ENCODE measurements around the gene COX7B. TPM values are rescaled to one million over a fixed set of nuclear protein-coding genes. Genes with fewer than 3 reads are reported as not detected.

COX7B gene
- total RNA-seq, 1 experiment from 2014 or later, result 243 TPM

GRCh38 chrX:77924320-77924859, 25.1 kb downstream of the COX7B start:
- no peak for DNase-seq
- no peaks in the 10 kb centered on the region for H3K9me3 ChIP-seq
- ChIA-PET POLR2A (no interaction called here), CTCF (no interaction called here)
- no peak for TF ChIP-seq CTCF (IDR thresholded peaks at IDR 0.05; ENCODE audit: insufficient read depth in 1 of 2, low read depth in 1 of 2, low read length in 1 of 2, severe bottlenecking in 1 of 2, unreplicated experiment in 1 of 2)
- no peak overlapping the region for H3K4me3 ChIP-seq (ENCODE audit: low read depth, low read length)
- Mint-ChIP-seq H3K36me3 (ENCODE audit: insufficient read depth, unreplicated experiment) (no peaks in the 10 kb centered on the region), H3K4me1 (ENCODE audit: low read depth, unreplicated experiment) (no peaks in the 10 kb centered on the region), H3K27ac (ENCODE audit: unreplicated experiment) (no peak overlapping the region), H3K9me3 (ENCODE audit: unreplicated experiment) (no peaks in the 10 kb centered on the region), H3K27me3 (ENCODE audit: insufficient read depth, unreplicated experiment) (no peaks in the 10 kb centered on the region), H3K4me3 (ENCODE audit: unreplicated experiment) (no peak overlapping the region)
- no peaks in the 10 kb centered on the region for H3K4me1 ChIP-seq
- no TSS peak for BruUV-seq (replicated peaks)
- intact Hi-C loops (cut with micrococcal nuclease; ENCODE audit: unreplicated experiment), result no loop called here
- no peaks in the 10 kb centered on the region for H3K36me3 ChIP-seq (ENCODE audit: control insufficient read depth, insufficient read depth, low read length)
- no peaks in the 10 kb centered on the region for H3K27me3 ChIP-seq (replicated peaks; ENCODE audit: control insufficient read depth, insufficient read depth, low read length)

- no TSS peak for BruUV-seq (replicated peaks)
- Mint-ChIP-seq H3K9me3 (ENCODE audit: unreplicated experiment) (no peaks in the 10 kb centered on the region), H3K27me3 (ENCODE audit: insufficient read depth, unreplicated experiment) (no peaks in the 10 kb centered on the region), H3K27ac (ENCODE audit: unreplicated experiment) (no peak overlapping the region), H3K4me1 (ENCODE audit: low read depth, unreplicated experiment) (no peaks in the 10 kb centered on the region), H3K4me3 (ENCODE audit: unreplicated experiment) (no peak overlapping the region), H3K36me3 (ENCODE audit: insufficient read depth, unreplicated experiment) (no peaks in the 10 kb centered on the region)
- POLR2A ChIA-PET, result no interaction called here
- Histone ChIP-seq H3K4me1 (no peaks in the 10 kb centered on the region), H3K27me3 (replicated peaks; ENCODE audit: control insufficient read depth, insufficient read depth, low read length) (no peaks in the 10 kb centered on the region), H3K36me3 (ENCODE audit: control insufficient read depth, insufficient read depth, low read length) (no peaks in the 10 kb centered on the region), H3K9me3 (no peaks in the 10 kb centered on the region), H3K4me3 (ENCODE audit: low read depth, low read length) (no peak overlapping the region)
- no peak for DNase-seq
- intact Hi-C loops (cut with micrococcal nuclease; ENCODE audit: unreplicated experiment), result no loop called here
- CTCF ChIA-PET, result no interaction called here
- TF ChIP-seq CTCF (IDR thresholded peaks at IDR 0.05; ENCODE audit: insufficient read depth in 1 of 2, low read depth in 1 of 2, low read length in 1 of 2, severe bottlenecking in 1 of 2, unreplicated experiment in 1 of 2), result no peak
These were observed 26.5 kb downstream of the COX7B start for GRCh38 chrX:77925764-77926163.

- Histone ChIP-seq H3K4me3 (ENCODE audit: low read depth, low read length) (no peak overlapping the region), H3K27me3 (replicated peaks; ENCODE audit: control insufficient read depth, insufficient read depth, low read length) (no peaks in the 10 kb centered on the region), H3K4me1 (no peaks in the 10 kb centered on the region), H3K36me3 (ENCODE audit: control insufficient read depth, insufficient read depth, low read length) (no peaks in the 10 kb centered on the region), H3K9me3 (no peaks in the 10 kb centered on the region)
- Mint-ChIP-seq H3K9me3 (ENCODE audit: unreplicated experiment) (no peaks in the 10 kb centered on the region), H3K27me3 (ENCODE audit: insufficient read depth, unreplicated experiment) (no peaks in the 10 kb centered on the region), H3K27ac (ENCODE audit: unreplicated experiment) (no peak overlapping the region), H3K4me1 (ENCODE audit: low read depth, unreplicated experiment) (no peaks in the 10 kb centered on the region), H3K36me3 (ENCODE audit: insufficient read depth, unreplicated experiment) (no peaks in the 10 kb centered on the region), H3K4me3 (ENCODE audit: unreplicated experiment) (no peak overlapping the region)
- ChIA-PET CTCF (no interaction called here), POLR2A (no interaction called here)
- intact Hi-C loops (cut with micrococcal nuclease; ENCODE audit: unreplicated experiment), result no loop called here
- no TSS peak for BruUV-seq (replicated peaks)
- TF ChIP-seq CTCF (IDR thresholded peaks at IDR 0.05; ENCODE audit: insufficient read depth in 1 of 2, low read depth in 1 of 2, low read length in 1 of 2, severe bottlenecking in 1 of 2, unreplicated experiment in 1 of 2), result no peak
- no peak for DNase-seq
These were observed 31.3 kb downstream of the COX7B start for GRCh38 chrX:77930581-77930980.
